CD4-positive, alpha-beta T cell (primary cell): ENCODE measurements around the gene CCDC15. TPM values are rescaled to one million over a fixed set of nuclear protein-coding genes. Genes with fewer than 3 reads are reported as not detected.

Experiments used
- ATAC-seq: fragments of 200-7000 bp; cut with Tn5 transposase; one replicate; pipeline ENCODE4 v1.10.0; 2022; ENCODE audit warnings: mild to moderate bottlenecking; ENCODE audit not compliant: poor library complexity
- CTCF ChIA-PET: fragments of 350-600 bp; sonication (Branson Sonifier 250); formaldehyde crosslinking; loops from one replicate; lab custom pipeline; 2021; ENCODE audit warnings: antibody characterized with exemption, inconsistent platforms; lab: Charles Lee
- POLR2A ChIA-PET: fragments of 350-600 bp; sonication (Branson Sonifier 250); formaldehyde crosslinking; loops from one replicate; lab custom pipeline; 2021; ENCODE audit warnings: antibody characterized with exemption, inconsistent platforms; lab: Charles Lee
- DNase-seq, 14 experiments: peaks; one replicate each; pipeline ENCODE4 v3.0.0-alpha.2; 2013 to 2020; ENCODE audit warnings: mixed read lengths in 2 of 14
- H3K27ac ChIP-seq, 2 donors: one replicate each; pipeline versions ENCODE4 v1.5.1 to v1.7.0; 2013; ENCODE audit warnings: low read length in 2 of 2, low read depth in 1 of 2, mild to moderate bottlenecking in 1 of 2
- H3K27me3 ChIP-seq, 2 experiments: 1 replicate in 1 of 2; 2 replicates in 1 of 2; pipeline versions ENCODE4 v1.6.1 to v1.7.0; 2013; ENCODE audit warnings: low read length in 2 of 2, control low read depth in 1 of 2, mild to moderate bottlenecking in 1 of 2, moderate library complexity in 1 of 2; ENCODE audit not compliant: insufficient read depth in 2 of 2, control insufficient read depth in 1 of 2
- H3K36me3 ChIP-seq: one replicate; pipeline ENCODE4 v1.6.1; 2013; ENCODE audit warnings: low read length, control low read depth; ENCODE audit not compliant: insufficient read depth
- H3K4me1 ChIP-seq: one replicate; pipeline ENCODE4 v1.6.1; 2013; ENCODE audit warnings: low read length, control low read depth; ENCODE audit not compliant: insufficient read depth
- H3K4me3 ChIP-seq: one replicate; pipeline ENCODE4 v1.5.1; 2013; ENCODE audit warnings: mild to moderate bottlenecking, low read length, moderate library complexity
- H3K9me3 ChIP-seq, 2 experiments: 1 replicate in 1 of 2; 2 replicates in 1 of 2; pipeline versions ENCODE4 v1.6.1 to v1.7.0; 2013; ENCODE audit warnings: low read length in 2 of 2, mild to moderate bottlenecking in 2 of 2, control low read depth in 1 of 2, moderate library complexity in 1 of 2; ENCODE audit not compliant: control insufficient read depth in 1 of 2, insufficient read depth in 1 of 2
- H3K27ac Mint-ChIP-seq: one replicate; pipeline ENCODE4 v1.8.0; 2020; ENCODE audit warnings: mixed read lengths
- H3K27me3 Mint-ChIP-seq: one replicate; pipeline ENCODE4 v1.8.0; 2021; ENCODE audit warnings: mixed read lengths
- H3K36me3 Mint-ChIP-seq: one replicate; pipeline ENCODE4 v1.8.0; 2021; ENCODE audit warnings: low read depth, mixed read lengths
- H3K4me1 Mint-ChIP-seq: one replicate; pipeline ENCODE4 v1.8.0; 2021; ENCODE audit warnings: low read depth, mixed read lengths
- H3K4me3 Mint-ChIP-seq: one replicate; pipeline ENCODE4 v1.8.0; 2020; ENCODE audit warnings: mild to moderate bottlenecking, mixed read lengths
- H3K9me3 Mint-ChIP-seq: one replicate; pipeline ENCODE4 v1.8.0; 2020; ENCODE audit warnings: mixed read lengths
- CTCF ChIP-seq: fragments of 200-600 bp; IDR thresholded peaks from one replicate; pipeline ENCODE4 v1.8.0; 2022; ENCODE audit warnings: antibody characterized with exemption, mild to moderate bottlenecking
- intact Hi-C, 2 experiments: fragments of 100-400 bp; cut with DNase I in 1 of 2; cut with micrococcal nuclease in 1 of 2; formaldehyde crosslinking; loops; one replicate each; pipeline versions ENCODE4 v1.15.1 to v1.9.0; 2023 to 2025; cut with DNase I, micrococcal nuclease
- total RNA-seq, 174 experiments: library from RNA in 2 of 174; stranded (reverse) in 2 of 174; gene quantifications; one replicate each; pipeline ENCODE4 v1.2.3 and lab custom pipeline; 2021 to 2026

CCDC15 gene
- total RNA-seq, 2 experiments from 2014 or later, result 0.89 to 1.1 TPM

- ChIA-PET POLR2A (no interaction called here), CTCF (no interaction called here)
- H3K27me3 Mint-ChIP-seq, result no peaks in the 10 kb centered on the region
- ATAC-seq (no peak), DNase-seq (no peak)
- H3K36me3 ChIP-seq, result no peaks in the 10 kb centered on the region
- H3K27ac ChIP-seq, result no peak overlapping the region
- intact Hi-C loops, result no loop called here
- H3K36me3 Mint-ChIP-seq, result peaks cover 71% of the 10 kb centered on the region
- H3K4me3 Mint-ChIP-seq, result no peak overlapping the region
- peaks cover 0 to 8% of the 10 kb centered on the region in 2 experiments for H3K9me3 ChIP-seq
- no peaks in the 10 kb centered on the region for H3K4me1 ChIP-seq
- H3K4me1 Mint-ChIP-seq, result no peaks in the 10 kb centered on the region
- H3K9me3 Mint-ChIP-seq, result no peaks in the 10 kb centered on the region
- H3K4me3 ChIP-seq, result no peak overlapping the region
- H3K27me3 ChIP-seq, result no peaks in the 10 kb centered on the region
- no peak for TF ChIP-seq CTCF
- no peak overlapping the region for H3K27ac Mint-ChIP-seq
Measured at GRCh38 chr11:124988063-124988462, 34.1 kb downstream of the CCDC15 start.

DNA sequence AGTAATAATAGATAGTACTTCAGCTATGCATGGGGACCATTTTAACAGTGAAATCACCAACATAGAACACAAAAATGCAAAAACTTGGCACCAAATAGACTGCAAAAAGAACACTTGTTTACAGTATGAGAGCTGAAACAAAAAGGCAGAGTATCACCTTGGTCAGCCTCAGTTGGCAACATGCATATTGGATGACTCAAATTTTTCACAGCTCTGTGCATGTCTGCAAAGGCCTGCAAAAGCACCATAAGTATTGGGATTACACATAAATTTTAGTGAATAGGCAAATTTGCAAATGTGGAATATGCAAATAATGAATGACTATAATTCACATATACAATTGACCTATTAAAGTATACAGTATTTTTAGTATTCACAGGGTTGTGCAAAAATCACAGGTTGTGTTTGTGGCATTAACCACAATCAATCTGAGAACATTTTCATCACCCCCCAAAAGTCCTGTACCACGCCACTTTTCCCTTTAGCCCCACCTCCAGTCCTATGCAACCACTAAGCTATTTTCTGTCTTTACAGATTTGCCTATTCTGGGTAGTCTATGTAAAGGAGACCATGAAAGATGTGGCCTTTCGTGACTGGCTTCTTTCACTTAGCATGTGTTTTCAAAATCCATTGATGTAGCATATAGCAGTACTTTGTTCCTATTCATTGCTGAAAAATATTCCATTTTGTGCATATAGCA, 47.2 kb downstream of the CCDC15 start:
- intact Hi-C loops, result no loop called here
- H3K4me3 ChIP-seq, result no peak overlapping the region
- H3K9me3 ChIP-seq, result peaks cover 0 to 4% of the 10 kb centered on the region in 2 experiments
- POLR2A ChIA-PET, result no interaction called here
- no peak for DNase-seq
- no peaks in the 10 kb centered on the region for H3K27me3 Mint-ChIP-seq
- no peaks in the 10 kb centered on the region for H3K36me3 ChIP-seq
- ATAC-seq, result no peak
- no peak for TF ChIP-seq CTCF
- peaks cover 11% of the 10 kb centered on the region for H3K9me3 Mint-ChIP-seq
- no peaks in the 10 kb centered on the region for H3K27me3 ChIP-seq
- H3K4me3 Mint-ChIP-seq, result no peak overlapping the region
- H3K27ac Mint-ChIP-seq, result no peak overlapping the region
- CTCF ChIA-PET, result no interaction called here
- no peaks in the 10 kb centered on the region for H3K4me1 ChIP-seq
- no peak overlapping the region for H3K27ac ChIP-seq
- H3K4me1 Mint-ChIP-seq, result no peaks in the 10 kb centered on the region
- H3K36me3 Mint-ChIP-seq, result peaks cover 38% of the 10 kb centered on the region

GRCh38 chr11:125001849-125002248, 47.8 kb downstream of the CCDC15 start:
- no peaks in the 10 kb centered on the region for H3K36me3 ChIP-seq
- peaks cover 0 to 4% of the 10 kb centered on the region in 2 experiments for H3K9me3 ChIP-seq
- ChIA-PET CTCF (no interaction called here), POLR2A (no interaction called here)
- H3K4me1 ChIP-seq, result no peaks in the 10 kb centered on the region
- no peak for TF ChIP-seq CTCF
- H3K27ac Mint-ChIP-seq, result no peak overlapping the region
- H3K36me3 Mint-ChIP-seq, result peaks cover 45% of the 10 kb centered on the region
- no peaks in the 10 kb centered on the region for H3K27me3 ChIP-seq
- intact Hi-C loops, result no loop called here
- no peak for ATAC-seq
- H3K27ac ChIP-seq, result no peak overlapping the region
- peaks cover 11% of the 10 kb centered on the region for H3K9me3 Mint-ChIP-seq
- H3K4me1 Mint-ChIP-seq, result no peaks in the 10 kb centered on the region
- no peak overlapping the region for H3K4me3 Mint-ChIP-seq
- H3K27me3 Mint-ChIP-seq, result no peaks in the 10 kb centered on the region
- H3K4me3 ChIP-seq, result no peak overlapping the region
- no peak for DNase-seq
